CD4-positive, CD25-positive, alpha-beta regulatory T cell (primary cell): Measurements from ENCODE around the gene EHD4. TPM values are rescaled to one million over a fixed set of nuclear protein-coding genes. Genes with fewer than 3 reads are reported as not detected.

ENCODE experiments used
- ATAC-seq, 2 donors: fragments of 150-1000 bp; cut with Tn5 transposase; one replicate each; pipeline ENCODE4 v1.10.0; 2021; ENCODE audit warnings: low read depth in 2 of 2, moderate number of reproducible peaks in 2 of 2, moderate library complexity in 1 of 2
- DNase-seq, 3 donors: peaks; one replicate each; pipeline versions ENCODE4 v3.0.0 to v3.0.0-alpha.2; 2012 to 2022; ENCODE audit warnings: mixed read lengths in 1 of 3
- H3K27ac ChIP-seq: one replicate; pipeline ENCODE4 v1.7.0; 2013; ENCODE audit warnings: mild to moderate bottlenecking, low read length; ENCODE audit not compliant: insufficient read depth, poor library complexity, severe bottlenecking
- H3K27me3 ChIP-seq: one replicate; pipeline ENCODE4 v1.7.0; 2013; ENCODE audit warnings: low read length; ENCODE audit not compliant: control insufficient read depth, insufficient read depth
- H3K36me3 ChIP-seq: one replicate; pipeline ENCODE4 v1.7.0; 2013; ENCODE audit warnings: mild to moderate bottlenecking, low read length, moderate library complexity; ENCODE audit not compliant: control insufficient read depth, insufficient read depth
- H3K4me1 ChIP-seq: 2 replicates; pipeline ENCODE4 v1.7.0; 2013; ENCODE audit warnings: mild to moderate bottlenecking, low read length; ENCODE audit not compliant: insufficient read depth, control insufficient read depth, poor library complexity, severe bottlenecking
- H3K4me3 ChIP-seq: one replicate; pipeline ENCODE4 v1.7.0; 2013; ENCODE audit warnings: low read depth, mild to moderate bottlenecking, low read length, moderate library complexity
- H3K9me3 ChIP-seq, 2 experiments: 1 replicate in 1 of 2; 2 replicates in 1 of 2; pipeline ENCODE4 v1.7.0; 2013; ENCODE audit warnings: low read length in 2 of 2, mild to moderate bottlenecking in 1 of 2, moderate library complexity in 1 of 2; ENCODE audit not compliant: control insufficient read depth in 2 of 2
- H3K27ac Mint-ChIP-seq, 3 donors: one replicate each; pipeline ENCODE4 v1.8.0; 2020 to 2022; ENCODE audit warnings: mild to moderate bottlenecking in 3 of 3, mixed read lengths in 3 of 3, moderate library complexity in 2 of 3
- H3K27me3 Mint-ChIP-seq: one replicate; pipeline ENCODE4 v1.8.0; 2022; ENCODE audit warnings: mild to moderate bottlenecking, mixed read lengths
- H3K36me3 Mint-ChIP-seq: one replicate; pipeline ENCODE4 v1.8.0; 2020; ENCODE audit warnings: mixed read lengths
- H3K4me1 Mint-ChIP-seq, 4 donors: one replicate each; pipeline ENCODE4 v1.8.0; 2020 to 2022; ENCODE audit warnings: mixed read lengths in 4 of 4, mild to moderate bottlenecking in 1 of 4
- H3K4me3 Mint-ChIP-seq, 4 donors: one replicate each; pipeline ENCODE4 v1.8.0; 2020 to 2022; ENCODE audit warnings: mild to moderate bottlenecking in 4 of 4, mixed read lengths in 4 of 4, moderate library complexity in 3 of 4
- H3K9me3 Mint-ChIP-seq, 7 donors: one replicate each; pipeline ENCODE4 v1.8.0; 2020 to 2022; ENCODE audit warnings: mixed read lengths in 7 of 7, mild to moderate bottlenecking in 3 of 7, moderate library complexity in 2 of 7
- polyA plus RNA-seq, 4 donors: library from polyadenylated mRNA; unstranded; fragments of 300-500 nt; fragmentation: Illumina TruSeq; gene quantifications; one replicate each; pipeline ENCODE4 v1.2.3, GENCODE V29; 2021
- total RNA-seq: library from RNA; stranded (reverse); gene quantifications from one replicate; pipeline ENCODE4 v1.2.3, GENCODE V29; 2022

The EHD4 gene
- total and polyA plus RNA-seq, 5 donors from 2014 or later = 9.3 to 57.8 (median 13.8) TPM

- no peak overlapping the region for H3K4me3 Mint-ChIP-seq
- H3K9me3 Mint-ChIP-seq = peaks cover 0 to 1% (median 0%) of the 10 kb centered on the region in 7 donors
- no peak overlapping the region for H3K4me3 ChIP-seq
- no peak for DNase-seq
- no peak overlapping the region for H3K27ac ChIP-seq
- peaks cover 0 to 16% (median 6%) of the 10 kb centered on the region in 4 donors for H3K4me1 Mint-ChIP-seq
- peaks cover 10% of the 10 kb centered on the region for H3K4me1 ChIP-seq
- H3K27me3 Mint-ChIP-seq = peaks cover 4% of the 10 kb centered on the region
- H3K27me3 ChIP-seq = no peaks in the 10 kb centered on the region
- no peak overlapping the region for H3K27ac Mint-ChIP-seq
- H3K9me3 ChIP-seq = no peaks in the 10 kb centered on the region
- H3K36me3 Mint-ChIP-seq = no peaks in the 10 kb centered on the region
- no peak for ATAC-seq
- no peaks in the 10 kb centered on the region for H3K36me3 ChIP-seq
Observed at GRCh38 chr15:41868321-41868720, 104.0 kb downstream of the EHD4 start.

GRCh38 chr15:41866872-41867579 is 105.3 kb downstream of the EHD4 start:
- Histone ChIP-seq H3K27ac (no peak overlapping the region), H3K4me1 (peaks cover 10% of the 10 kb centered on the region), H3K36me3 (no peaks in the 10 kb centered on the region), H3K27me3 (no peaks in the 10 kb centered on the region), H3K4me3 (no peak overlapping the region), H3K9me3 (no peaks in the 10 kb centered on the region)
- no peak for ATAC-seq
- Mint-ChIP-seq H3K4me3 (no peak overlapping the region), H3K4me1 (peaks cover 0 to 9% (median 6%) of the 10 kb centered on the region in 4 donors), H3K27ac (peak overlapping the region in 1 of 3 donors; percentile 42), H3K36me3 (no peaks in the 10 kb centered on the region), H3K9me3 (peaks cover 0 to 1% (median 0%) of the 10 kb centered on the region in 7 donors), H3K27me3 (peaks cover under 1% of the 10 kb centered on the region)
- DNase-seq = no peak

GRCh38 chr15:41866263-41866703 is 106.1 kb downstream of the EHD4 start:
- no peak overlapping the region for H3K4me3 ChIP-seq
- peaks cover 10% of the 10 kb centered on the region for H3K4me1 ChIP-seq
- DNase-seq (no peak), ATAC-seq (no peak)
- H3K27ac Mint-ChIP-seq = no peak overlapping the region
- peaks cover 0 to 1% (median 0%) of the 10 kb centered on the region in 7 donors for H3K9me3 Mint-ChIP-seq
- no peaks in the 10 kb centered on the region for H3K27me3 Mint-ChIP-seq
- no peaks in the 10 kb centered on the region for H3K36me3 Mint-ChIP-seq
- H3K36me3 ChIP-seq = no peaks in the 10 kb centered on the region
- no peak overlapping the region for H3K27ac ChIP-seq
- no peak overlapping the region for H3K4me3 Mint-ChIP-seq
- H3K9me3 ChIP-seq = no peaks in the 10 kb centered on the region
- no peaks in the 10 kb centered on the region for H3K27me3 ChIP-seq
- H3K4me1 Mint-ChIP-seq = peaks cover 0 to 9% (median 6%) of the 10 kb centered on the region in 4 donors

GRCh38 chr15:41865490-41866055 is 106.8 kb downstream of the EHD4 start:
- Mint-ChIP-seq H3K27me3 (no peaks in the 10 kb centered on the region), H3K27ac (no peak overlapping the region), H3K9me3 (peaks cover 0 to 1% (median 0%) of the 10 kb centered on the region in 7 donors), H3K4me1 (peaks cover 0 to 3% (median 2%) of the 10 kb centered on the region in 4 donors), H3K36me3 (no peaks in the 10 kb centered on the region), H3K4me3 (no peak overlapping the region)
- H3K4me3 ChIP-seq = no peak overlapping the region
- no peak overlapping the region for H3K27ac ChIP-seq
- DNase-seq (no peak), ATAC-seq (no peak)
- H3K27me3 ChIP-seq = no peaks in the 10 kb centered on the region
- no peaks in the 10 kb centered on the region for H3K36me3 ChIP-seq
- no peaks in the 10 kb centered on the region for H3K9me3 ChIP-seq
- peaks cover 3% of the 10 kb centered on the region for H3K4me1 ChIP-seq

GRCh38 chr15:41862515-41863116 is 109.7 kb downstream of the EHD4 start:
- ATAC-seq (no peak), DNase-seq (no peak)
- Mint-ChIP-seq H3K4me3 (no peak overlapping the region), H3K9me3 (no peaks in the 10 kb centered on the region), H3K4me1 (peaks cover 0 to 5% (median 0%) of the 10 kb centered on the region in 4 donors), H3K36me3 (no peaks in the 10 kb centered on the region), H3K27me3 (no peaks in the 10 kb centered on the region), H3K27ac (no peak overlapping the region)
- no peaks in the 10 kb centered on the region for H3K9me3 ChIP-seq
- H3K36me3 ChIP-seq = no peaks in the 10 kb centered on the region
- H3K4me1 ChIP-seq = no peaks in the 10 kb centered on the region
- no peak overlapping the region for H3K4me3 ChIP-seq
- H3K27me3 ChIP-seq = no peaks in the 10 kb centered on the region
- no peak overlapping the region for H3K27ac ChIP-seq

GRCh38 chr15:41861736-41862356 is 110.5 kb downstream of the EHD4 start:
- Histone ChIP-seq H3K9me3 (no peaks in the 10 kb centered on the region), H3K36me3 (no peaks in the 10 kb centered on the region), H3K4me1 (no peaks in the 10 kb centered on the region), H3K27ac (no peak overlapping the region), H3K4me3 (no peak overlapping the region), H3K27me3 (no peaks in the 10 kb centered on the region)
- Mint-ChIP-seq H3K36me3 (no peaks in the 10 kb centered on the region), H3K4me1 (peaks cover 0 to 5% (median 0%) of the 10 kb centered on the region in 4 donors), H3K27ac (no peak overlapping the region), H3K4me3 (no peak overlapping the region), H3K9me3 (no peaks in the 10 kb centered on the region), H3K27me3 (no peaks in the 10 kb centered on the region)
- ATAC-seq (no peak), DNase-seq (no peak)

GRCh38 chr15:41860049-41860828 is 112.1 kb downstream of the EHD4 start:
- no peaks in the 10 kb centered on the region for H3K27me3 Mint-ChIP-seq
- no peaks in the 10 kb centered on the region for H3K36me3 Mint-ChIP-seq
- H3K9me3 Mint-ChIP-seq = no peaks in the 10 kb centered on the region
- no peaks in the 10 kb centered on the region for H3K36me3 ChIP-seq
- no peak overlapping the region for H3K4me3 ChIP-seq
- no peak for DNase-seq
- peaks cover 0 to 5% (median 0%) of the 10 kb centered on the region in 4 donors for H3K4me1 Mint-ChIP-seq
- H3K9me3 ChIP-seq = no peaks in the 10 kb centered on the region
- no peak overlapping the region for H3K27ac ChIP-seq
- no peak overlapping the region for H3K4me3 Mint-ChIP-seq
- H3K4me1 ChIP-seq = no peaks in the 10 kb centered on the region
- no peak for ATAC-seq
- no peaks in the 10 kb centered on the region for H3K27me3 ChIP-seq
- peak overlapping the region in 1 of 3 donors; percentile 62 for H3K27ac Mint-ChIP-seq
